ES-I3 (cell line): ENCODE data around the gene SRPK2.
"Not testable (repeated sequence)": the region's sequence is repeated elsewhere in the genome, so short reads cannot be mapped to it uniquely, and the experiment has no call there.

Source experiments
- H3K36me3 ChIP-seq: 2 replicates; pipeline ENCODE4 v1.6.1; 2013; ENCODE audit warnings: mild to moderate bottlenecking, low read length, control low read depth, moderate library complexity; ENCODE audit not compliant: insufficient read depth
- H3K4me1 ChIP-seq: 2 replicates; pipeline ENCODE4 v1.6.1; 2013; ENCODE audit warnings: mild to moderate bottlenecking, control low read depth, low read length; ENCODE audit not compliant: insufficient read depth
- H3K9ac ChIP-seq: 2 replicates; pipeline ENCODE4 v1.6.1; 2013; ENCODE audit warnings: low read depth, mild to moderate bottlenecking, low read length, moderate library complexity
- H3K9me3 ChIP-seq: 2 replicates; pipeline ENCODE4 v1.6.1; 2013; ENCODE audit warnings: mild to moderate bottlenecking, low read length, moderate library complexity; ENCODE audit not compliant: control insufficient read depth, insufficient read depth

The SRPK2 gene

GRCh38 chr7:105261689-105262088, 127.0 kb downstream of the SRPK2 start:
- no peak overlapping the region for H3K9ac ChIP-seq
- H3K36me3 ChIP-seq, result no peaks in the 10 kb centered on the region
- peaks cover 19% of the 10 kb centered on the region for H3K4me1 ChIP-seq
- H3K9me3 ChIP-seq, result no peaks in the 10 kb centered on the region

GRCh38 chr7:105260201-105260871, 128.4 kb downstream of the SRPK2 start:
- H3K9ac ChIP-seq, H3K36me3 ChIP-seq, H3K9me3 ChIP-seq: not testable (repeated sequence)
- peaks cover 20% of the 10 kb centered on the region for H3K4me1 ChIP-seq

- not testable (repeated sequence) for H3K36me3 ChIP-seq, H3K9ac ChIP-seq, H3K9me3 ChIP-seq
- peaks cover 23% of the 10 kb centered on the region for H3K4me1 ChIP-seq
These were observed 129.8 kb downstream of the SRPK2 start for GRCh38 chr7:105258919-105259318.

- Histone ChIP-seq H3K9me3 (no peaks in the 10 kb centered on the region), H3K9ac (no peak overlapping the region), H3K4me1 (peaks cover 36% of the 10 kb centered on the region), H3K36me3 (no peaks in the 10 kb centered on the region)
These were observed 131.4 kb downstream of the SRPK2 start for GRCh38 chr7:105257338-105257737.

- Histone ChIP-seq H3K36me3 (no peaks in the 10 kb centered on the region), H3K9me3 (no peaks in the 10 kb centered on the region), H3K4me1 (peaks cover 33% of the 10 kb centered on the region), H3K9ac (no peak overlapping the region; the same call in 1 of the 2 replicates)
These were observed 131.9 kb downstream of the SRPK2 start for GRCh38 chr7:105256761-105257231.

- H3K9ac ChIP-seq, result no peak overlapping the region
- no peaks in the 10 kb centered on the region for H3K9me3 ChIP-seq
- H3K36me3 ChIP-seq, result no peaks in the 10 kb centered on the region
- H3K4me1 ChIP-seq, result peaks cover 49% of the 10 kb centered on the region; the same call in 1 of the 2 replicates
These were observed 138.0 kb downstream of the SRPK2 start for GRCh38 chr7:105250706-105251105.

GRCh38 chr7:105250239-105250638, 138.5 kb downstream of the SRPK2 start:
- no peaks in the 10 kb centered on the region for H3K9me3 ChIP-seq
- H3K36me3 ChIP-seq, result no peaks in the 10 kb centered on the region
- no peak overlapping the region for H3K9ac ChIP-seq
- peaks cover 54% of the 10 kb centered on the region; the same call in 1 of the 2 replicates for H3K4me1 ChIP-seq

GRCh38 chr7:105249216-105249615, 139.5 kb downstream of the SRPK2 start:
- Histone ChIP-seq H3K36me3 (no peaks in the 10 kb centered on the region), H3K9ac (no peak overlapping the region), H3K9me3 (no peaks in the 10 kb centered on the region), H3K4me1 (peaks cover 55% of the 10 kb centered on the region; the same call in 1 of the 2 replicates)

GRCh38 chr7:105246679-105247078, 142.0 kb downstream of the SRPK2 start:
- no peak overlapping the region for H3K9ac ChIP-seq
- H3K36me3 ChIP-seq, result no peaks in the 10 kb centered on the region
- H3K9me3 ChIP-seq, result no peaks in the 10 kb centered on the region
- peaks cover 36% of the 10 kb centered on the region; the same call in 1 of the 2 replicates for H3K4me1 ChIP-seq

- Histone ChIP-seq H3K9ac (no peak overlapping the region), H3K4me1 (peaks cover 32% of the 10 kb centered on the region; the same call in 1 of the 2 replicates), H3K9me3 (no peaks in the 10 kb centered on the region), H3K36me3 (no peaks in the 10 kb centered on the region)
These were observed 142.5 kb downstream of the SRPK2 start for GRCh38 chr7:105246256-105246655.

GRCh38 chr7:105245398-105246114, 143.2 kb downstream of the SRPK2 start:
- Histone ChIP-seq H3K36me3 (no peaks in the 10 kb centered on the region), H3K9ac (no peak overlapping the region), H3K4me1 (peaks cover 26% of the 10 kb centered on the region; the same call in 1 of the 2 replicates), H3K9me3 (no peaks in the 10 kb centered on the region)

GRCh38 chr7:105244594-105244993, 144.1 kb downstream of the SRPK2 start:
- no peaks in the 10 kb centered on the region for H3K9me3 ChIP-seq
- H3K4me1 ChIP-seq, result peaks cover 22% of the 10 kb centered on the region; the same call in 1 of the 2 replicates
- H3K9ac ChIP-seq, result no peak overlapping the region
- no peaks in the 10 kb centered on the region for H3K36me3 ChIP-seq

GRCh38 chr7:105241198-105241597, 147.5 kb downstream of the SRPK2 start:
- Histone ChIP-seq H3K9ac (no peak overlapping the region), H3K4me1 (peaks cover 11% of the 10 kb centered on the region; the same call in 1 of the 2 replicates), H3K9me3 (no peaks in the 10 kb centered on the region), H3K36me3 (no peaks in the 10 kb centered on the region)

- no peak overlapping the region for H3K9ac ChIP-seq
- no peaks in the 10 kb centered on the region for H3K9me3 ChIP-seq
- no peaks in the 10 kb centered on the region for H3K4me1 ChIP-seq
- H3K36me3 ChIP-seq, result no peaks in the 10 kb centered on the region
These were observed 150.4 kb downstream of the SRPK2 start for GRCh38 chr7:105238198-105238765.
